OCI-LY1 (cell line): ENCODE data around the gene NCOR1.

Experiments
- H2AFZ ChIP-seq: fragments of 200-600 bp; sonication (generic), shearing (Covaris generic); 2 replicates; pipeline ENCODE4 v1.6.0; 2014; ENCODE audit warnings: antibody characterized with exemption, mild to moderate bottlenecking, low read length
- H3F3A ChIP-seq: fragments of 200-600 bp; sonication (generic), shearing (Covaris generic); 2 replicates; pipeline ENCODE4 v1.6.0; 2014; ENCODE audit warnings: mild to moderate bottlenecking, antibody characterized with exemption, low read length, moderate library complexity; ENCODE audit not compliant: insufficient read depth
- H3K27ac ChIP-seq: fragments of 200-600 bp; sonication (generic); 2 replicates; pipeline ENCODE4 v1.5.1; 2014; ENCODE audit warnings: low read length, mixed run types, mild to moderate bottlenecking, low read depth; ENCODE audit not compliant: poor library complexity, severe bottlenecking
- H3K27me3 ChIP-seq: fragments of 200-600 bp; sonication (generic); 2 replicates; pipeline ENCODE4 v1.6.0; 2014; ENCODE audit warnings: antibody characterized with exemption, mild to moderate bottlenecking, low read length, moderate library complexity; ENCODE audit not compliant: insufficient read depth
- H3K36me3 ChIP-seq: fragments of 200-600 bp; sonication (generic); 2 replicates; pipeline ENCODE4 v1.6.1; 2014; ENCODE audit warnings: mild to moderate bottlenecking, antibody characterized with exemption, low read length, moderate library complexity, mixed read lengths; ENCODE audit not compliant: insufficient read depth
- H3K4me1 ChIP-seq: fragments of 200-600 bp; sonication (generic); 2 replicates; pipeline ENCODE4 v1.5.1; 2014; ENCODE audit warnings: mild to moderate bottlenecking, low read length, moderate library complexity; ENCODE audit not compliant: insufficient read depth, severe bottlenecking
- H3K4me2 ChIP-seq: fragments of 200-600 bp; sonication (generic), shearing (Covaris generic); 2 replicates; pipeline ENCODE4 v1.6.1; 2014; ENCODE audit warnings: low read length
- H3K4me3 ChIP-seq: fragments of 200-600 bp; sonication (generic); 2 replicates; pipeline ENCODE4 v1.5.1; 2014; ENCODE audit warnings: low read length, low read depth, mild to moderate bottlenecking, mixed read lengths; ENCODE audit not compliant: poor library complexity, severe bottlenecking
- H3K79me2 ChIP-seq: fragments of 200-600 bp; shearing (Covaris generic); 2 replicates; pipeline ENCODE4 v1.6.1; 2016; ENCODE audit warnings: mixed run types, low read length, mixed read lengths; ENCODE audit not compliant: insufficient read depth
- H3K9ac ChIP-seq: fragments of 200-600 bp; sonication (generic), shearing (Covaris generic); 2 replicates; pipeline ENCODE4 v1.6.1; 2014; ENCODE audit warnings: mild to moderate bottlenecking, low read length, mixed read lengths
- H3K9me2 ChIP-seq: fragments of 200-600 bp; sonication (generic), shearing (Covaris generic); 2 replicates; pipeline ENCODE4 v1.6.1; 2014; ENCODE audit warnings: low read depth, mild to moderate bottlenecking, low read length, mixed read lengths
- H3K9me3 ChIP-seq: fragments of 200-600 bp; shearing (Covaris generic); 2 replicates; pipeline ENCODE4 v1.6.1; 2014; ENCODE audit warnings: low read length, mixed read lengths
- H4K20me1 ChIP-seq: fragments of 200-600 bp; sonication (generic), shearing (Covaris generic); 2 replicates; pipeline ENCODE4 v1.6.0; 2016; ENCODE audit warnings: mild to moderate bottlenecking, low read length; ENCODE audit not compliant: insufficient read depth
- EZH2 ChIP-seq: fragments of 200-600 bp; sonication (generic), shearing (Covaris generic); IDR thresholded peaks from 2 replicates; pipeline ENCODE4 v1.8.0; 2017; ENCODE audit warnings: borderline replicate concordance, mixed run types, mild to moderate bottlenecking, antibody characterized with exemption, low read length, moderate library complexity, mixed read lengths
- TF ChIP-seq, protein P1 (sequence below): fragments of 200-600 bp; sonication (generic), shearing (Covaris generic); IDR thresholded peaks from 2 replicates; pipeline ENCODE4 v1.5.1; 2017; ENCODE audit warnings: mild to moderate bottlenecking, antibody characterized with exemption, low read length, moderate library complexity, mixed read lengths

NCOR1 gene

GRCh38 chr17:16243385-16243784 lies 28.1 kb upstream of the NCOR1 start:
- H3K4me1 ChIP-seq: no peaks in the 10 kb centered on the region
- H3F3A ChIP-seq: no peaks in the 10 kb centered on the region
- TF ChIP-seq, protein P1, sequence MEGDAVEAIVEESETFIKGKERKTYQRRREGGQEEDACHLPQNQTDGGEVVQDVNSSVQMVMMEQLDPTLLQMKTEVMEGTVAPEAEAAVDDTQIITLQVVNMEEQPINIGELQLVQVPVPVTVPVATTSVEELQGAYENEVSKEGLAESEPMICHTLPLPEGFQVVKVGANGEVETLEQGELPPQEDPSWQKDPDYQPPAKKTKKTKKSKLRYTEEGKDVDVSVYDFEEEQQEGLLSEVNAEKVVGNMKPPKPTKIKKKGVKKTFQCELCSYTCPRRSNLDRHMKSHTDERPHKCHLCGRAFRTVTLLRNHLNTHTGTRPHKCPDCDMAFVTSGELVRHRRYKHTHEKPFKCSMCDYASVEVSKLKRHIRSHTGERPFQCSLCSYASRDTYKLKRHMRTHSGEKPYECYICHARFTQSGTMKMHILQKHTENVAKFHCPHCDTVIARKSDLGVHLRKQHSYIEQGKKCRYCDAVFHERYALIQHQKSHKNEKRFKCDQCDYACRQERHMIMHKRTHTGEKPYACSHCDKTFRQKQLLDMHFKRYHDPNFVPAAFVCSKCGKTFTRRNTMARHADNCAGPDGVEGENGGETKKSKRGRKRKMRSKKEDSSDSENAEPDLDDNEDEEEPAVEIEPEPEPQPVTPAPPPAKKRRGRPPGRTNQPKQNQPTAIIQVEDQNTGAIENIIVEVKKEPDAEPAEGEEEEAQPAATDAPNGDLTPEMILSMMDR: no peak
- no peak for TF ChIP-seq EZH2
- H3K9me3 ChIP-seq: no peaks in the 10 kb centered on the region
- no peak overlapping the region for H3K4me2 ChIP-seq
- no peak overlapping the region for H3K4me3 ChIP-seq
- no peak overlapping the region for H3K27ac ChIP-seq
- no peaks in the 10 kb centered on the region for H3K27me3 ChIP-seq
- H2AFZ ChIP-seq: no peak overlapping the region
- H4K20me1 ChIP-seq: no peaks in the 10 kb centered on the region
- no peaks in the 10 kb centered on the region for H3K9me2 ChIP-seq
- no peak overlapping the region for H3K9ac ChIP-seq
- H3K79me2 ChIP-seq: no peaks in the 10 kb centered on the region
- H3K36me3 ChIP-seq: no peaks in the 10 kb centered on the region; the same call in 1 of the 2 replicates

DNA sequence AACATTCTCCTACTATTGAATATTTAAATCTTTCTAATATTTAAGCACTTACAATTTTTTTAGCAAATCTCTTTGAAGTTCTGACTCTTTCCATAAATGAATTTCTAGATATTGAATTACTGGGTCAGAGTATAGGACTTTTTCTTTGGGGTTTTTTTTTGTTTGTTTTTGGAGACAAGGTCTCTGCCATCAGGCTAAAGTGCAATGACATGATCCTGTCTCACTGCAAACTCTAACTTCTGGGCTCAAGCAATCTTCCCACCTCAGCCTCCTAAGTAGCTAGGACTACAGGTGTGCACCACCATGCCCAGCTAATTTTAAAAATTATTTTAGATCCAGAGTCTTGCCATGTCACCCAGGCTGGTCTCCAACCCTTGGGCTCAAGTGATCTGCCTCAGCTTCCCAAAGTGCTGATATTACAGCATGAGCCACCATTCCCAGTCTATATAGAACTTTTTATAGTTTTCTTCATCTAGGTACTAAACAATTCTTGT lies 26.6 kb upstream of the NCOR1 start:
- Histone ChIP-seq H3K79me2 (no peaks in the 10 kb centered on the region), H4K20me1 (no peaks in the 10 kb centered on the region), H3K4me3 (no peak overlapping the region), H3K36me3 (peaks cover 5% of the 10 kb centered on the region; the same call in 1 of the 2 replicates), H3K4me1 (no peaks in the 10 kb centered on the region), H3K9me3 (no peaks in the 10 kb centered on the region), H3F3A (no peaks in the 10 kb centered on the region), H3K9me2 (no peaks in the 10 kb centered on the region), H3K9ac (no peak overlapping the region), H3K4me2 (no peak overlapping the region), H2AFZ (no peak overlapping the region), H3K27ac (no peak overlapping the region), H3K27me3 (no peaks in the 10 kb centered on the region)
- TF ChIP-seq, protein P1: no peak
- TF ChIP-seq EZH2: no peak

DNA sequence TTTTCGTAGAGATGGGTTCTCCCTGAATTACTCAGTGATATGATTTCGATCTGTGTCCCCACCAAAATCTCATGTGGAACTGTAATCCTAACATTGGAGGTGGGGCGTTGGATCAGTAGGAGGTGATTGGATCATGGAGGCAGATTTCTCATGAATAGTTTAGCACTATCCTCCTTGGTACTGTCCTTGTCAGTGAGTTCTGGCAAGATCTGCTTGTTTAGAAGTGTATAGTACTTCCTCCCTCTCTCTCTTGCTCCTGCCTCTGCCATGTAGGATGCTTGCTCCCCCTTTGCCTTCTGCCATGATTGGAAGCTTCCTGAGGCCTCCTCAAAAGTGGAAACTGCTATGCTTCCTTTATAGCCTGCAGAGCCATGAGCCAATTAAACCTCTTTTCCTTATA lies 24.6 kb upstream of the NCOR1 start:
- H3K36me3 ChIP-seq: peaks cover 8% of the 10 kb centered on the region
- no peak for TF ChIP-seq EZH2
- TF ChIP-seq, protein P1: no peak
- H3K79me2 ChIP-seq: no peaks in the 10 kb centered on the region
- no peaks in the 10 kb centered on the region for H3K4me1 ChIP-seq
- H3K4me3 ChIP-seq: no peak overlapping the region
- no peaks in the 10 kb centered on the region for H3K9me3 ChIP-seq
- H2AFZ ChIP-seq: no peak overlapping the region
- H3K27ac ChIP-seq: no peak overlapping the region
- no peak overlapping the region for H3K4me2 ChIP-seq
- no peak overlapping the region for H3K9ac ChIP-seq
- no peaks in the 10 kb centered on the region for H3F3A ChIP-seq
- H3K27me3 ChIP-seq: no peaks in the 10 kb centered on the region
- H3K9me2 ChIP-seq: no peaks in the 10 kb centered on the region
- H4K20me1 ChIP-seq: no peaks in the 10 kb centered on the region
